ENCODE results near the gene GALNTL6. TPM values are rescaled to one million over a fixed set of nuclear protein-coding genes. Genes with fewer than 3 reads are reported as not detected.

Gene GALNTL6
- total and polyA plus RNA-seq, 8 donors = 0.13 to 0.41 (median 0.21) TPM; not detected in 4

GRCh38 chr4:172099376-172099775 lies 286.2 kb downstream of the GALNTL6 start:
- no peaks in the 10 kb centered on the region for H3K27me3 ChIP-seq
- no peaks in the 10 kb centered on the region for H3K9me3 ChIP-seq
- H3K4me3 ChIP-seq = no peak overlapping the region
- no peak for TF ChIP-seq CTCF (IDR thresholded peaks at IDR 0.05)
- no peak overlapping the region for H3K27ac ChIP-seq
- H3K4me1 ChIP-seq = no peaks in the 10 kb centered on the region
- 55% methylated on average over 2 of the region's 2 CpGs for WGBS, 2 donors
- intact Hi-C loops (cut with DNase I) = no loop called here
- H3K36me3 ChIP-seq = no peaks in the 10 kb centered on the region
- ATAC-seq = no peak
- no peak for FAIRE-seq
- DNase-seq = no peak

- intact Hi-C loops (cut with DNase I) = no loop called here
- ATAC-seq (no peak), DNase-seq (no peak), FAIRE-seq (no peak)
- Histone ChIP-seq H3K27ac (no peak overlapping the region), H3K4me1 (no peaks in the 10 kb centered on the region), H3K27me3 (no peaks in the 10 kb centered on the region), H3K9me3 (no peaks in the 10 kb centered on the region), H3K4me3 (no peak overlapping the region), H3K36me3 (no peaks in the 10 kb centered on the region)
- TF ChIP-seq CTCF (IDR thresholded peaks at IDR 0.05) = no peak
- WGBS, 2 donors = 89 to 100% methylated on average over 1 of the region's 1 CpG
Measured at GRCh38 chr4:172103456-172103855, 290.3 kb downstream of the GALNTL6 start.

GRCh38 chr4:172104539-172104938 lies 291.3 kb downstream of the GALNTL6 start:
- H3K27ac ChIP-seq = no peak overlapping the region
- no peaks in the 10 kb centered on the region for H3K9me3 ChIP-seq
- intact Hi-C loops (cut with DNase I) = no loop called here
- no peak for TF ChIP-seq CTCF (IDR thresholded peaks at IDR 0.05)
- H3K4me1 ChIP-seq = no peaks in the 10 kb centered on the region
- FAIRE-seq (no peak), ATAC-seq (no peak), DNase-seq (no peak)
- no peaks in the 10 kb centered on the region for H3K36me3 ChIP-seq
- no peak overlapping the region for H3K4me3 ChIP-seq
- H3K27me3 ChIP-seq = no peaks in the 10 kb centered on the region
- 44 to 54% methylated on average over 2 of the region's 2 CpGs for WGBS, 2 donors

GRCh38 chr4:172105918-172106317 lies 292.7 kb downstream of the GALNTL6 start:
- WGBS, 2 donors = 33 to 40% methylated on average over 1 of the region's 1 CpG
- no peaks in the 10 kb centered on the region for H3K27me3 ChIP-seq
- H3K36me3 ChIP-seq = no peaks in the 10 kb centered on the region
- no peaks in the 10 kb centered on the region for H3K9me3 ChIP-seq
- ATAC-seq (no peak), DNase-seq (no peak), FAIRE-seq (no peak)
- no peaks in the 10 kb centered on the region for H3K4me1 ChIP-seq
- TF ChIP-seq CTCF (IDR thresholded peaks at IDR 0.05) = no peak
- H3K27ac ChIP-seq = no peak overlapping the region
- H3K4me3 ChIP-seq = no peak overlapping the region
- intact Hi-C loops (cut with DNase I) = no loop called here

- ATAC-seq (no peak), FAIRE-seq (no peak), DNase-seq (no peak)
- intact Hi-C loops (cut with DNase I) = no loop called here
- no peak overlapping the region for H3K4me3 ChIP-seq
- no peaks in the 10 kb centered on the region for H3K4me1 ChIP-seq
- no peak overlapping the region for H3K27ac ChIP-seq
- H3K36me3 ChIP-seq = no peaks in the 10 kb centered on the region
- H3K9me3 ChIP-seq = no peaks in the 10 kb centered on the region
- H3K27me3 ChIP-seq = no peaks in the 10 kb centered on the region
- no peak for TF ChIP-seq CTCF (IDR thresholded peaks at IDR 0.05)
Measured at GRCh38 chr4:172109466-172109865, 296.3 kb downstream of the GALNTL6 start.

Measured in pancreas (tissue), 10 donors.